ENCODE results near the gene ATG7.

Gene ATG7

DNA sequence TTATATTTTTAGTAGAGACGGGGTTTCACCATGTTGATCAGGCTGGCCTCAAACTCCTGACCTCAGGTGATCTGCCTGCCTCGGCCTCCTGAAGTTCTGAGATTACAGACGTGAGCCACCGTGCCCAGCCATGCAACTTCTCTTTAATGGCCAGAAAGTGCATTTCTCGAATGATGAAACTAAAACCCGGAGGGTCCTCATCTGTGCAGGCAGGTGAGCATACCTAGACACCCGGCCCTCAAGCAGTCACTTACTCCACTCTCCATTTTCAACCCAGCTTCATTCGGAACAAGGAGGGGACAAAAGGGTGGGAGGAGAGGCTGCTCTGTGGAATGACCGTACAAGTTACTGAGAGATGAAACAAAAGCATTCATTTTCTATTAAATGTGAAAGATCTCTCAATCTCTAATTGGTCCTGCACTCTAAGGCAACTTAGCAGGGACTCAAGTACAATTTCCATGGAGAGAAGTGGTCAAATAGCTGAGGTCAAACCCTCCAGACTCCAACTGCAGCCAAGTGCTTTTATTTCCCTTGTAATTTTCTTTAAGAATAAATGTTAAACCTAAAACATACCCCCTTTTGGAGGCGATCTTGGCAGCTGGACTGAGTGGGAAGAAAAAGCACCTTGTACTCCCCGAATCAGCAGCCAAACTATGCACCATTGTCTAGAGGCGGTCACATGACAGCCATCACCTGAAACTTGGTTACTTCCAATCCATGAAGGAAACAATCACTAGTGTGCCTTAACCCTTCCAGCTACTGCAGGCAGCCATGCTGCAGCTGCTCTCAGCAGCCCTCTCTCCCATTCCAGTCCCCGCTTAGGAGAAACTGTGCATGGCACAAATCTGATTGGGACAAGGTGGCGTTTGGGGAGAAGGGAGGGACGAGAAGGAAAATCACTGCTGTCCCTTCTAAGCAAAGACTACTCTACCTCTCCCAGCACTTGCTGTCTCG is 309.3 kb downstream of the ATG7 start:
- POLR2A ChIA-PET, result no interaction called here
- H3K4me3 ChIP-seq (ENCODE audit: control insufficient read depth in 1 of 7, extremely low read depth in 1 of 7, insufficient read depth in 4 of 7, low read depth in 2 of 7, low read length in 6 of 7), result peak overlapping the region in 4 of 7 experiments; percentile 44 to 66 (median 47)

DNA sequence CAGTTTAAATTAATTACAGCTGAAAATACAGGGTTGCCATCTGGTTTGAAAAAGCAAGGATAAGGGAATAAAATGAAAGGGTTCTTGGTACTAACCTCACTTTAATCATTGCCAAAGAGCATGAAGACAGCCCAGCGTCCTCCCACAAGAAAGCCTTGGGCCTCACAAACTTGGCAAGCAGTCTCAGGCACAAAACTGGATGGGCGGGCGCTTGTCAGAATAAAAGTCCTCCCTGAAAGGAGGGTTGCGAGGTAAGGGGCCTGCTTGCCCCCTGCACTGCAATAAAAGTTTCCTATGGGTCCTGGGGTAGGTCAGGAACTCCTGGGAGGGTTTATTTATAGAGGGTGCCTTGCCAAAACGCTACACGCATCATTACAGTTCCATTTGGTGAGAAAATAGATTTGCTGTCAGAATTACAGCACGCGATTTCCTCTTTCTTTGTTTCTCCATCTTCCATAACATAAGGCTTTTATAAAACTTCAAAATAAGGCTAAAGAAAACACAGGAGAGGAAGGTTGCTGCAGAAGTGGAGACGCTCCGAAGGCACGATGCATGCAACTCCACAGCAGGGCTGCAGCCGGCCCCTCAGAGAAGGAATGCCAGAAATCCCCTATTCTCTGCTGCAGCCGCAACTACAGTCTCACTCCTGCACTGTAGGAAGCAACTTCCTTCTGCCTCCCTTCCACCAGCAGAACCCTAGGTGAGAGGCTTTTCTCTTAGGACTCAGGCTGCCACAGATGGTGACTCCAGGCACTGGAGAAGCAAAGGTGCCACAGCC is 310.2 kb downstream of the ATG7 start:
- ChIA-PET POLR2A (no interaction called here), CTCF (no interaction called here)
- peaks cover 14 to 28% (median 23%) of the 10 kb centered on the region in 4 experiments for H3K4me1 ChIP-seq (ENCODE audit: control extremely low read depth in 1 of 4, control insufficient read depth in 4 of 4, insufficient read depth in 4 of 4, low read length in 3 of 4)
- 2% methylated on average over 8 of the region's 13 CpGs for WGBS (ENCODE audit: insufficient coverage)
- H3K36me3 ChIP-seq (ENCODE audit: control insufficient read depth in 4 of 4, insufficient read depth in 4 of 4, low read length in 3 of 4), result peaks cover 0 to 18% (median 0%) of the 10 kb centered on the region in 4 experiments
- H3K9me3 ChIP-seq (ENCODE audit: control extremely low read depth in 1 of 5, control insufficient read depth in 4 of 5, insufficient read depth in 2 of 5, low read depth in 1 of 5, low read length in 4 of 5), result no peaks in the 10 kb centered on the region
- H3K27me3 ChIP-seq (replicated peaks in 2 of 5; ENCODE audit: control insufficient read depth in 4 of 5, insufficient read depth in 5 of 5, low read length in 4 of 5), result no peaks in the 10 kb centered on the region
- peak in 2 of 3 donors; percentile 44 to 63 for DNase-seq
- peak overlapping the region in 6 of 7 experiments; percentile 3 to 66 (median 45) for H3K4me3 ChIP-seq (ENCODE audit: control insufficient read depth in 1 of 7, extremely low read depth in 1 of 7, insufficient read depth in 4 of 7, low read depth in 2 of 7, low read length in 6 of 7)
- H3K27ac ChIP-seq (ENCODE audit: insufficient read depth in 1 of 2, low read depth in 1 of 2, low read length in 2 of 2, poor library complexity in 1 of 2, severe bottlenecking in 2 of 2), result peak overlapping the region in 1 of 2 experiments; percentile 46

More for the DNA sequence above, 309.3 kb downstream of the ATG7 start:
- Histone ChIP-seq H3K9me3 (ENCODE audit: control extremely low read depth in 1 of 5, control insufficient read depth in 4 of 5, insufficient read depth in 2 of 5, low read depth in 1 of 5, low read length in 4 of 5) (no peaks in the 10 kb centered on the region), H3K27me3 (replicated peaks in 2 of 5; ENCODE audit: control insufficient read depth in 4 of 5, insufficient read depth in 5 of 5, low read length in 4 of 5) (no peaks in the 10 kb centered on the region), H3K27ac (ENCODE audit: insufficient read depth in 1 of 2, low read depth in 1 of 2, low read length in 2 of 2, poor library complexity in 1 of 2, severe bottlenecking in 2 of 2) (peak overlapping the region in 1 of 2 experiments; percentile 46), H3K4me1 (ENCODE audit: control extremely low read depth in 1 of 4, control insufficient read depth in 4 of 4, insufficient read depth in 4 of 4, low read length in 3 of 4) (peaks cover 14 to 28% (median 23%) of the 10 kb centered on the region in 4 experiments), H3K36me3 (ENCODE audit: control insufficient read depth in 4 of 4, insufficient read depth in 4 of 4, low read length in 3 of 4) (peaks cover 0 to 9% (median 0%) of the 10 kb centered on the region in 4 experiments)
- CTCF ChIA-PET, result no interaction called here
- DNase-seq, result peak in 1 of 3 donors; percentile 2
- 86% methylated on average over 8 of the region's 16 CpGs for WGBS (ENCODE audit: insufficient coverage)

DNA sequence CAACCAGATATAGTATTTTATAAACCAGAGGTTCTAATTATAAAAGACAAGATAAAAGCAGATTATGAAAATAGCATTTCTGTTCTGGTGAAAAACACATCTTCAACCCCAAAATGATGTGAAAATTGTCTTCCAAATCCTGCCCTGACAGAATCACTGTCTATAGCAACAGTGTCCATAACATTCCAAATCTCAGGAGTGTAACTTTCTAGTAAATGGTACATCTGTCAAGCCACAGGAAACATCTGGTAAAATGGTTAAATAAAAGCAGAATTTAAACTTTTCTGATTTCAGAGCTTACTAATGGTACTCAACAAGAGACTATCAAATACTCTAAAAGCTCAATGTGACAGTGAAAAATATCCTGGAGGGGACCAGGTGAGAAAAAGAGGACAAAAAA is 311.0 kb downstream of the ATG7 start:
- ChIA-PET POLR2A (no interaction called here), CTCF (no interaction called here)
- no peaks in the 10 kb centered on the region for H3K9me3 ChIP-seq (ENCODE audit: control extremely low read depth in 1 of 5, control insufficient read depth in 4 of 5, insufficient read depth in 2 of 5, low read depth in 1 of 5, low read length in 4 of 5)
- H3K4me3 ChIP-seq (ENCODE audit: control insufficient read depth in 1 of 7, extremely low read depth in 1 of 7, insufficient read depth in 4 of 7, low read depth in 2 of 7, low read length in 6 of 7), result no peak overlapping the region
- peak overlapping the region in 1 of 2 experiments; percentile 1 for H3K27ac ChIP-seq (ENCODE audit: insufficient read depth in 1 of 2, low read depth in 1 of 2, low read length in 2 of 2, poor library complexity in 1 of 2, severe bottlenecking in 2 of 2)
- peaks cover 14 to 28% (median 23%) of the 10 kb centered on the region in 4 experiments for H3K4me1 ChIP-seq (ENCODE audit: control extremely low read depth in 1 of 4, control insufficient read depth in 4 of 4, insufficient read depth in 4 of 4, low read length in 3 of 4)
- no peaks in the 10 kb centered on the region for H3K27me3 ChIP-seq (replicated peaks in 2 of 5; ENCODE audit: control insufficient read depth in 4 of 5, insufficient read depth in 5 of 5, low read length in 4 of 5)
- DNase-seq, result peak in 2 of 3 donors; percentile 51 to 62
- peaks cover 0 to 18% (median 4%) of the 10 kb centered on the region in 4 experiments for H3K36me3 ChIP-seq (ENCODE audit: control insufficient read depth in 4 of 4, insufficient read depth in 4 of 4, low read length in 3 of 4)

DNA sequence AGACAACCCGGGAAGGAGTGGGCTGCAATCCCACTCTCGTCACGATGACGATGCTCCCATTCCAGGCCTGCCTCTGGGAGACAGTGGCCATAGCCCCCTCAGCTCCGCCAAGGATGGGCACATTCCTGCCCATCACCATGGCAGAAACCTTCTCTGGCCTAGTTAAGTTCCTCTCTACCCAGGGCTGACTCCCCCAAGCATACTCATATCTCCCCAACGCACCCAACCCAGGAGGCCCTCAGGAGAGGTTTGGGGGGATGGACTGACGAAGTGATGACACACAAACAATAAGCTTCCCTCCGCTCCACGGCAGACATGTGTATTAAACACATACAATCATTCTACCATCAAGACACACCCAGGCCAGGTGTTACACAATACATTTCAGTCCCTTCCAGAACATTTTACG is 311.4 kb downstream of the ATG7 start:
- peak overlapping the region in 1 of 2 experiments; percentile 1 for H3K27ac ChIP-seq (ENCODE audit: insufficient read depth in 1 of 2, low read depth in 1 of 2, low read length in 2 of 2, poor library complexity in 1 of 2, severe bottlenecking in 2 of 2)
- peak in 2 of 3 donors; percentile 11 to 15 for DNase-seq
- peaks cover 0 to 22% (median 6%) of the 10 kb centered on the region in 4 experiments for H3K36me3 ChIP-seq (ENCODE audit: control insufficient read depth in 4 of 4, insufficient read depth in 4 of 4, low read length in 3 of 4)
- no peaks in the 10 kb centered on the region for H3K27me3 ChIP-seq (replicated peaks in 2 of 5; ENCODE audit: control insufficient read depth in 4 of 5, insufficient read depth in 5 of 5, low read length in 4 of 5)
- no peak overlapping the region for H3K4me3 ChIP-seq (ENCODE audit: control insufficient read depth in 1 of 7, extremely low read depth in 1 of 7, insufficient read depth in 4 of 7, low read depth in 2 of 7, low read length in 6 of 7)
- ChIA-PET CTCF (no interaction called here), POLR2A (no interaction called here)
- peaks cover 14 to 28% (median 23%) of the 10 kb centered on the region in 4 experiments for H3K4me1 ChIP-seq (ENCODE audit: control extremely low read depth in 1 of 4, control insufficient read depth in 4 of 4, insufficient read depth in 4 of 4, low read length in 3 of 4)
- H3K9me3 ChIP-seq (ENCODE audit: control extremely low read depth in 1 of 5, control insufficient read depth in 4 of 5, insufficient read depth in 2 of 5, low read depth in 1 of 5, low read length in 4 of 5), result no peaks in the 10 kb centered on the region
- WGBS (ENCODE audit: insufficient coverage), result 88% methylated on average over 6 of the region's 10 CpGs

- WGBS (ENCODE audit: insufficient coverage), result 100% methylated on average over 1 of the region's 4 CpGs
- H3K4me1 ChIP-seq (ENCODE audit: control extremely low read depth in 1 of 4, control insufficient read depth in 4 of 4, insufficient read depth in 4 of 4, low read length in 3 of 4), result peaks cover 14 to 28% (median 24%) of the 10 kb centered on the region in 4 experiments
- DNase-seq, result no peak
- H3K27me3 ChIP-seq (replicated peaks in 2 of 5; ENCODE audit: control insufficient read depth in 4 of 5, insufficient read depth in 5 of 5, low read length in 4 of 5), result no peaks in the 10 kb centered on the region
- no peak overlapping the region for H3K4me3 ChIP-seq (ENCODE audit: control insufficient read depth in 1 of 7, extremely low read depth in 1 of 7, insufficient read depth in 4 of 7, low read depth in 2 of 7, low read length in 6 of 7)
- CTCF ChIA-PET, result no interaction called here
- POLR2A ChIA-PET, result no interaction called here
- H3K36me3 ChIP-seq (ENCODE audit: control insufficient read depth in 4 of 4, insufficient read depth in 4 of 4, low read length in 3 of 4), result peaks cover 0 to 25% (median 7%) of the 10 kb centered on the region in 4 experiments
- no peak overlapping the region for H3K27ac ChIP-seq (ENCODE audit: insufficient read depth in 1 of 2, low read depth in 1 of 2, low read length in 2 of 2, poor library complexity in 1 of 2, severe bottlenecking in 2 of 2)
- no peaks in the 10 kb centered on the region for H3K9me3 ChIP-seq (ENCODE audit: control extremely low read depth in 1 of 5, control insufficient read depth in 4 of 5, insufficient read depth in 2 of 5, low read depth in 1 of 5, low read length in 4 of 5)
These were observed 312.4 kb downstream of the ATG7 start for GRCh38 chr3:11584570-11584969.

DNA sequence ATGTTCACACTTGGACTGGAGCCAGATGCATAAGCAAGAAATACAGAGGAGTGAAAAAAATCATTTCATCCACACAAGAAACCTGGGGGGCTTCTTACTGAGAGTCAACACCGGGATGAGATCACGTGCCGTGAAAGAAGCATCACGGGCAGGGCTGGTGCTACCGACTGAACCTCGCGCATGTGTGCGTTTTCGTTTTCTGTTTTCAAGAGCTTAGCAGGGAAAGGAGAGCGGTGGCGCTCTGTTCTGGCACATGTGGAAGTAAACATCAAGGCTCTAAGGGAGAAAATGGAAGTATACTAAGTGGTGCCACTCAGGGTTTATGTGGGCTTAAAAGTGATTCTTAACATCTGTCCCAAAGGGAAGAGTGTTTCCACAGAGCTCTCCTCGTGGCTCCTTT is 315.6 kb downstream of the ATG7 start:
- no peaks in the 10 kb centered on the region for H3K9me3 ChIP-seq (ENCODE audit: control extremely low read depth in 1 of 5, control insufficient read depth in 4 of 5, insufficient read depth in 2 of 5, low read depth in 1 of 5, low read length in 4 of 5)
- H3K27ac ChIP-seq (ENCODE audit: insufficient read depth in 1 of 2, low read depth in 1 of 2, low read length in 2 of 2, poor library complexity in 1 of 2, severe bottlenecking in 2 of 2), result no peak overlapping the region
- WGBS (ENCODE audit: insufficient coverage), result 97% methylated on average over 11 of the region's 12 CpGs
- ChIA-PET POLR2A (no interaction called here), CTCF (no interaction called here)
- no peak for DNase-seq
- H3K36me3 ChIP-seq (ENCODE audit: control insufficient read depth in 4 of 4, insufficient read depth in 4 of 4, low read length in 3 of 4), result peaks cover 0 to 47% (median 8%) of the 10 kb centered on the region in 4 experiments
- H3K27me3 ChIP-seq (replicated peaks in 2 of 5; ENCODE audit: control insufficient read depth in 4 of 5, insufficient read depth in 5 of 5, low read length in 4 of 5), result no peaks in the 10 kb centered on the region
- no peak overlapping the region for H3K4me3 ChIP-seq (ENCODE audit: control insufficient read depth in 1 of 7, extremely low read depth in 1 of 7, insufficient read depth in 4 of 7, low read depth in 2 of 7, low read length in 6 of 7)
- H3K4me1 ChIP-seq (ENCODE audit: control extremely low read depth in 1 of 4, control insufficient read depth in 4 of 4, insufficient read depth in 4 of 4, low read length in 3 of 4), result peaks cover 7 to 13% (median 11%) of the 10 kb centered on the region in 4 experiments
